LNCAP (cell line): ENCODE data around the gene TMEM128.

Source experiments
- TF ChIP-seq, protein P1 (sequence below): fragments of 450-650 bp; IDR thresholded peaks from 2 replicates; pipeline ENCODE4 v1.5.1; 2017; ENCODE audit warnings: mild to moderate bottlenecking

Gene TMEM128

DNA sequence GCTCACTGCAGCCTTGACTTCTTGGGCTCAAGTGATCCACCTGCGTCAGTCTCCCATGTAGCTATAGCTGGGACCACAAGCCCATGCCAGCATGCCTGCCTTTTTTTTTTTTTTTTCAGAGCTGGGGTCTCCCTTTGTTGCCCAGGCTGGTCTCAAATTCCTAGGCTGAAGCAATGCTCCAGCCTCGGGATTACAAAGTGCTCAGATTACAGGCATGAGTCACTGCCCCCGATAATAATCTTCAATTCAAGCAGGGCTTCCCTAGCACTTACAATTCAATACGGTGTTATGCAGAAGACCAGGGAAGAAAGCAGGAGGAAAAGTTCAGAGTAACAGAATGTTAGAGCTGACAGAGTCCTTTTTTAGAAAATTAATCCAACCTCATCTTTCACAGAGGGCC is 47.4 kb downstream of the TMEM128 start:
- TF ChIP-seq, protein P1, sequence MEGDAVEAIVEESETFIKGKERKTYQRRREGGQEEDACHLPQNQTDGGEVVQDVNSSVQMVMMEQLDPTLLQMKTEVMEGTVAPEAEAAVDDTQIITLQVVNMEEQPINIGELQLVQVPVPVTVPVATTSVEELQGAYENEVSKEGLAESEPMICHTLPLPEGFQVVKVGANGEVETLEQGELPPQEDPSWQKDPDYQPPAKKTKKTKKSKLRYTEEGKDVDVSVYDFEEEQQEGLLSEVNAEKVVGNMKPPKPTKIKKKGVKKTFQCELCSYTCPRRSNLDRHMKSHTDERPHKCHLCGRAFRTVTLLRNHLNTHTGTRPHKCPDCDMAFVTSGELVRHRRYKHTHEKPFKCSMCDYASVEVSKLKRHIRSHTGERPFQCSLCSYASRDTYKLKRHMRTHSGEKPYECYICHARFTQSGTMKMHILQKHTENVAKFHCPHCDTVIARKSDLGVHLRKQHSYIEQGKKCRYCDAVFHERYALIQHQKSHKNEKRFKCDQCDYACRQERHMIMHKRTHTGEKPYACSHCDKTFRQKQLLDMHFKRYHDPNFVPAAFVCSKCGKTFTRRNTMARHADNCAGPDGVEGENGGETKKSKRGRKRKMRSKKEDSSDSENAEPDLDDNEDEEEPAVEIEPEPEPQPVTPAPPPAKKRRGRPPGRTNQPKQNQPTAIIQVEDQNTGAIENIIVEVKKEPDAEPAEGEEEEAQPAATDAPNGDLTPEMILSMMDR = no peak

DNA sequence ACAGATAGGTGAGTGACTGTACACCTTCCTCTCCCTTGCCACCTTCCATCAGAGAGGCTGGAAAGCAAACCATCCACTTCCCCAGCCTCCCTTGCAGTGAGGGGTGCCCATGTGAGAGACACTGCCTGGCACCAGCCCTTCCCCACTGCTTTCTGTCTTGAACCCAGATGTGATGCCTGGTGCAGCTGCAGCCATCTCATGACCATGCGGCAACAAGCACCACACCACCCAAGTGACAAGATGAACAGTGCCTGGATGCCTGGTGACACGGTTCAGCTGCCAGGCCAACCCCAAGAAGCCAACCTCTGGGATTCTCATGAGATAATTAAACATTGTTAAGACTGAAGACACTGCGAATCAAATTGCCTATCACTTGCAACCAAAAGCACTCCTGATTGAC is 52.7 kb downstream of the TMEM128 start:
- TF ChIP-seq, protein P1 = no peak
